Measurements from ENCODE around the gene RASGRP2.

The RASGRP2 gene

GRCh38 chr11:64752175-64752970 is 8.4 kb upstream of the RASGRP2 start:
- no peak for TF ChIP-seq CTCF (IDR thresholded peaks at IDR 0.05; ENCODE audit: low read depth, low read length)
- H3K27ac ChIP-seq = no peak overlapping the region
- H3K36me3 ChIP-seq = no peaks in the 10 kb centered on the region
- no peak overlapping the region for H3K4me3 ChIP-seq (ENCODE audit: low read depth, low read length)
- H3K9me3 ChIP-seq (ENCODE audit: severe bottlenecking) = no peaks in the 10 kb centered on the region
- DNase-seq = no peak
- H3K27me3 ChIP-seq (ENCODE audit: insufficient read depth, low read depth, severe bottlenecking) = no peaks in the 10 kb centered on the region

GRCh38 chr11:64751580-64751979 is 7.6 kb upstream of the RASGRP2 start:
- DNase-seq = no peak
- Histone ChIP-seq H3K27ac (no peak overlapping the region), H3K4me3 (ENCODE audit: low read depth, low read length) (no peak overlapping the region), H3K36me3 (no peaks in the 10 kb centered on the region), H3K9me3 (ENCODE audit: severe bottlenecking) (no peaks in the 10 kb centered on the region), H3K27me3 (ENCODE audit: insufficient read depth, low read depth, severe bottlenecking) (no peaks in the 10 kb centered on the region)
- no peak for TF ChIP-seq CTCF (IDR thresholded peaks at IDR 0.05; ENCODE audit: low read depth, low read length)

GRCh38 chr11:64751136-64751535 is 7.2 kb upstream of the RASGRP2 start:
- no peak for TF ChIP-seq CTCF (IDR thresholded peaks at IDR 0.05; ENCODE audit: low read depth, low read length)
- H3K36me3 ChIP-seq = no peaks in the 10 kb centered on the region
- H3K27ac ChIP-seq = no peak overlapping the region
- no peaks in the 10 kb centered on the region for H3K9me3 ChIP-seq (ENCODE audit: severe bottlenecking)
- DNase-seq = no peak
- H3K27me3 ChIP-seq (ENCODE audit: insufficient read depth, low read depth, severe bottlenecking) = no peaks in the 10 kb centered on the region
- H3K4me3 ChIP-seq (ENCODE audit: low read depth, low read length) = no peak overlapping the region

- no peak for DNase-seq
- H3K4me3 ChIP-seq (ENCODE audit: low read depth, low read length) = no peak overlapping the region
- no peak for TF ChIP-seq CTCF (IDR thresholded peaks at IDR 0.05; ENCODE audit: low read depth, low read length)
- H3K27ac ChIP-seq = no peak overlapping the region
- H3K36me3 ChIP-seq = no peaks in the 10 kb centered on the region
- H3K9me3 ChIP-seq (ENCODE audit: severe bottlenecking) = no peaks in the 10 kb centered on the region
- no peaks in the 10 kb centered on the region for H3K27me3 ChIP-seq (ENCODE audit: insufficient read depth, low read depth, severe bottlenecking)
Observed at GRCh38 chr11:64750361-64751054, 6.6 kb upstream of the RASGRP2 start.

GRCh38 chr11:64747961-64748665 is 4.2 kb upstream of the RASGRP2 start:
- Histone ChIP-seq H3K36me3 (no peaks in the 10 kb centered on the region), H3K27me3 (ENCODE audit: insufficient read depth, low read depth, severe bottlenecking) (peaks cover 13% of the 10 kb centered on the region), H3K27ac (no peak overlapping the region), H3K9me3 (ENCODE audit: severe bottlenecking) (no peaks in the 10 kb centered on the region), H3K4me3 (ENCODE audit: low read depth, low read length) (no peak overlapping the region)
- no peak for DNase-seq
- TF ChIP-seq CTCF (IDR thresholded peaks at IDR 0.05; ENCODE audit: low read depth, low read length) = no peak

All from WERI-Rb-1 (cell line).